Epithelial cell of esophagus (primary cell): ENCODE data around the gene SMCHD1.

Source experiments
- DNase-seq: peaks from one replicate; pipeline ENCODE4 v3.0.0; 2010; ENCODE audit warnings: low read depth
- H3K4me3 ChIP-seq: 2 replicates; pipeline ENCODE4 v1.5.1; 2011; ENCODE audit warnings: mild to moderate bottlenecking, low read length, control low read depth
- CTCF ChIP-seq: IDR thresholded peaks from 2 replicates; pipeline ENCODE4 v1.5.1; 2011; ENCODE audit warnings: low read depth, mild to moderate bottlenecking, low read length, control low read depth, inconsistent platforms; ENCODE audit not compliant: insufficient read depth; ENCODE audit errors: missing control alignments

The SMCHD1 gene

GRCh38 chr18:2811416-2811815 lies 155.9 kb downstream of the SMCHD1 start:
- no peak overlapping the region for H3K4me3 ChIP-seq
- DNase-seq = no peak
- TF ChIP-seq CTCF = no peak

GRCh38 chr18:2814928-2815327 lies 159.4 kb downstream of the SMCHD1 start:
- DNase-seq = no peak
- no peak for TF ChIP-seq CTCF
- no peak overlapping the region for H3K4me3 ChIP-seq

- no peak overlapping the region for H3K4me3 ChIP-seq
- DNase-seq = no peak
- no peak for TF ChIP-seq CTCF
Observed at GRCh38 chr18:2818281-2818680, 162.8 kb downstream of the SMCHD1 start.

- DNase-seq = no peak
- TF ChIP-seq CTCF = no peak
- H3K4me3 ChIP-seq = no peak overlapping the region
Observed at GRCh38 chr18:2821695-2822094, 166.2 kb downstream of the SMCHD1 start.

- H3K4me3 ChIP-seq = no peak overlapping the region
- no peak for DNase-seq
- no peak for TF ChIP-seq CTCF
Observed at GRCh38 chr18:2822213-2822921, 166.8 kb downstream of the SMCHD1 start.

GRCh38 chr18:2823202-2823601 lies 167.7 kb downstream of the SMCHD1 start:
- DNase-seq = no peak
- TF ChIP-seq CTCF = no peak
- no peak overlapping the region for H3K4me3 ChIP-seq

- no peak for DNase-seq
- TF ChIP-seq CTCF = no peak
Observed at GRCh38 chr18:2823966-2824365, 168.4 kb downstream of the SMCHD1 start.

More at GRCh38 chr18:2823966-2824365, 168.4 kb downstream of the SMCHD1 start:
- H3K4me3 ChIP-seq = no peak overlapping the region
